GM19372 (cell line): ENCODE measurements around the gene AKT1S1.
"Not testable (repeated sequence)": the region's sequence is repeated elsewhere in the genome, so short reads cannot be mapped to it uniquely, and the experiment has no call there.

ENCODE experiments used
- ATAC-seq: cut with Tn5 transposase; IDR thresholded peaks from one replicate; pipeline ENCODE4 v1.9.1; 2021; ENCODE audit warnings: mild to moderate bottlenecking, low read depth, moderate library complexity; ENCODE audit not compliant: unreplicated experiment

Gene AKT1S1

DNA sequence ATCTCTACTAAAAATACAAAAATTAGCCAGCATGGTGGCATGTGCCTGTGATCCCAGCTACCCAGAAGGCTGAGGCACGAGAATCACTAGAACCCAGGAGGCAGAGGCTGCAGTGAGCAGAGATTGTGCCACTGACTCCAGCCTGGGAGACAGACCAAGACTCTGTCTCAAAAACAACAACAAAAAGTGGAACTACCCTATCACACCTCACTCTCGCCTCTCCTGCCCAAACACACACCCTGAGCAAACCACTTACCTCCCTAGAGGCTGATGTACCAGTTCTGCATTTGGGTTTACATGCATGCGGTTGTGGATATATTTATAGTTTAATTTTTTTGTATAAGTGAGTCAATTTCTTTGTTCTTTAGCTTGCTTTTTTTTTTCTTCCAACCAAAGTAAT lies 33.9 kb downstream of the AKT1S1 start:
- no peak for ATAC-seq

DNA sequence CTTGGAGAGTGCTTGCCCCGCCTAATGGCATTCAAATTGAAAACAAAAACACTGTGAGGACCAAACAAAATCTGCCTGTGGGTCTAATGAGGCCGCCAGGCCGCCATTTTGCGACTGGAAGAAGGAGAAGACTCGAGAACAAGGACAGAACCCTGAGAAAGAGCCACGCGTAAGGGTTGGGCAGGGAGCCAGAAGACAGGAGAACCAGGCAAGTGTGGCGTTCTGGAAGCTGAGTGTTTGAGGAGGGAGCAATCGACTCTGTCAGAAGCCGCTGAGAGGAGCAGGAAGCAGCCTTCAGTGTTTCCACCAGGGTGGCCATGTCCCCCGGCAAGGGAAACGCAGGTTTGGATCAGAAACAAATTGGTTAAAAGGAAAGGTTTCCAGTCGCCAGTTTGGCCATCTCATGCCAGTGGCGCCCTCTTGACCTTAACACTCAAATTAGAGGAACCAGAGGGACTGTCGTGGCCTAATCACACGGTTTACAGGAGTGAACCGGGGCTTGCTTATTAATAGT lies 36.4 kb downstream of the AKT1S1 start:
- no peak for ATAC-seq

DNA sequence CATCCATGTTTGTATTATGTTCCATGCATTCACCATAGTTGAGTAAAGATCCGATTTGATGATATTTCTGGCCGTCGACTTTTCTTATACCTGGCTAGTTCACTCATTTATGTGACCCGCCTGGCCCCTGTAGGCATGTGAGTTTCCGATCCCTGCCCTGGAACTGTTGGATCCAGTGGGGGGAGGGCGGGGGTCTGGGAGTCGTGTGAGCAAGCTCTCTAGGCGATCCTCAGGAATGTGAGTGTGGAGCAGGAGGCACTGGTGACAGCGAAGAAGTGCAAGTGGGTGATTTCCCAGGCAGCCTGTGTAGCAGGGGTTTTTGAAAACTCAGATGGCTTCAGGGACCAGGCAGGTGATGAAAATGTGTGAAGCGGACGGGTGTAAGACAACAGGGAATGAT lies 36.8 kb downstream of the AKT1S1 start:
- no peak for ATAC-seq

DNA sequence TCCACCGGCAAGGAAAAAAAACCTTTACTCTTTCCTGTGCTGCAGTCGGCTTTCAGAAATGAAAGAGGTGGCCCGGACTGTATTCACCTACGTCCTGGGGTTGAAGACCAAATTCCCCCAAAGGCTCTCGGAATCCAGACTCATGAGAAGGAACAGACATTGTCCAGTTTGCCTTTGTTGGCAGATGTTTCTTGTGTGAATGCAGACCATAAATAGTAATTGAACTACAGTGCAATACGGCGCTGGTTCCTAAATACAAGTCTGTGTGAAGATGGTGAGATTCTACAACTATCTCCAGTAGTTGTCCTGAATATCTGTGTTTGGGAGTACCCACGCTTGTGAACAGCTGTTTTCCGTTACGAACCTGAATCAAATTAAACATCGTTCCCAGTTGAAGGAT lies 37.4 kb downstream of the AKT1S1 start:
- ATAC-seq: no peak

DNA sequence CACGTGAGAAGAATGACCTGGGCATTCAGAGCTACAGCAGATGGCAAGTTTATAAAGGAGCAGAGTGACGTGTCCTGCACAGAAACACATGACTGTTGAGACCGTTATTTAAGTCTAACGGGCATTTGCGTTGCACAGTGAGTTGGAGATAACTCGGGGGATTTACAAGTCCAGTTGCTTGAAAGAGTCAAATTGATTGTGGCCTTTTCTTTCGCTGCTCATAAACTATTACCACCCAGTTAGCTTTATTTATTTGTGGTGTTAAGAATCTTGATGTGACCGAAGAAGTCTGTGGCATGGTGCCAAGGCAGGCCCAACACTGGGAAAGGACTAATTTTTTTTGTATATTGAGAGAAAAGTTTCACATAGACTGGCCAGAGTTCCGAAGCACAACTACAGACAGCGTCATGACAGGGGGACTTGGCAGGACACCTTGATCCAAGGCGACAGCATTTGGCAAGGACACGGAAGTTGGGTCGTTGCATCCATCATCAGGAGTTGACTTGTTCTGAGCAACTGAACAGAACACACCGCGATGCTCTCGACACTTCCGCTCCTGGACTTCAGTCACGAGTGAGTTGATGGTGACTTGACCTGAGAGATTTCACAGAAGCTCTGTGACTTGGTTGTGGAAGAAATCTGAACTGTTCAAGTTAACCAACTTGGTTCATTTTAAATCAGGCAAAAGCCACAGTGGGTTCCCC lies 38.1 kb downstream of the AKT1S1 start:
- no peak for ATAC-seq

DNA sequence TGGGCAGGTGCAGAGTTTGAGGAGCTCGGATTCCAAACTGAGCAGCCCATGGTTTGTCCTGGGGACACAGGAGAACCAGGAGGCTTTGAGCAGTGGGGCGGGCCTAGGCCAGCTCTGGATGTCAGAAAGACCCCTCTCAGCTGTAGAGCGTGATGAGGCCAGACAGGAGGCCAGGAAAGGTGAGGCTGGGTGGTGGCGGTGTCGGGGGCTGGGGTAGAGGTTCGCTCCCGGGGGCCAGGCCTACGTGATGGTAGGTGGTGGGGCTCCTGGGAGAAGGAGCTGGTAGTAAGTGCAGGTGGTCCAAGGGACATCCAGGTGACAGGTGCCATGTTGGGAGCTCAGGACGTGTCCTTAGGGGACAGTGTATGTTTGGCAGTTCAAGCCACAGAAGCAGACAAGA lies 39.7 kb downstream of the AKT1S1 start:
- no peak for ATAC-seq

DNA sequence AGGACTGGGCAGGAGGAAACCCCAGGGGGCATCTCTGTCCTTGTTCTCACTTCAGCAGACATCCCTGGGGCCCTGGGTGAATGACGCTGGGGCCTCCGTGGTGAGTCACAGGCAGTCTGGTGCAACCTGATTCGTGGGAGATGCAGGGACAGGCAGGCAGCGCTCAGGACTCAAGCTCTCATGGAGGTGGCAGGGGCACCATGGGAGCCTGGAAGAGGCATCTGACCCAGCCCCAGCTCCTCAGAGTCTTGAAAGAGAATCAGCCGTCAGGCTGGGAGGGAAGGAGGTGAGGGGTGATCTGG lies 40.2 kb downstream of the AKT1S1 start:
- ATAC-seq: no peak

DNA sequence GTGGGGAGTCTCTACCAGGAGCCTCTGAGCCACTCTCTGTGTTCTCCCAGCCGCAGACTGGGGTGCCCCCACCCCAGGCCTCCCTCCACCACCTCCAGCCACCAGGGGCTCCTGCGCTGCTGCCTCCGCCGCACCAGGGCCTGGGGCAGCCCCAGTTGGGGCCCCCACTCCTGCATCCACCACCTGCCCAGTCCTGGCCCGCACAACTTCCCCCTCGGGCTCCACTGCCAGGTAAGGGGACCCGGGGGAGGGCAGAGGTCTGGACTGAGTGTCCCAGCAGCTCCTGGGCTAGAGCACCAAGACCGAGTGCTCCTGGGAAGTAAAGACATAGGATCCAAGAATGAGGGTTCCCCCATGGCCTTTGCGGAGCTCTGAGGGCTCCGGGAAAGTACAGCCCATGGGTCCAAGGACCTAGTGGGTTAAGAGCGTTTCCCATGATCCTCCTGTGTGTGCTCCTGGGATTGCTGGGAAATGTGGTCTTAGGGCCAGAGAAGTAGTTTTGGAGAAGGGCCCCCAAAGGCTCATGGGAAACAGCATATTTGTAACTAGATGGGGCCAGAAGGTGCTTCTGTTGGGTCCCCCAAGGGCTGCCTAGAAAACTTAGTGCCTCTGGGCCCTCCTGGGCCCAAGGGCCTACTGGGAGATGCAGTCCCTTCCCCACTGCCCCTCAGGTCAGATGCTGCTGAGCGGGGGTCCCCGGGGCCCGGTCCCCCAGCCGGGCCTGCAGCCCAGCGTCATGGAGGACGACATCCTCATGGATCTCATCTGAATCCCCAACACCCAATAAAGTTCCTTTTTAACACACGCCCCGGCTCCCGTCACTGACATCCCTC lies 40.8 kb downstream of the AKT1S1 start:
- no peak for ATAC-seq

DNA sequence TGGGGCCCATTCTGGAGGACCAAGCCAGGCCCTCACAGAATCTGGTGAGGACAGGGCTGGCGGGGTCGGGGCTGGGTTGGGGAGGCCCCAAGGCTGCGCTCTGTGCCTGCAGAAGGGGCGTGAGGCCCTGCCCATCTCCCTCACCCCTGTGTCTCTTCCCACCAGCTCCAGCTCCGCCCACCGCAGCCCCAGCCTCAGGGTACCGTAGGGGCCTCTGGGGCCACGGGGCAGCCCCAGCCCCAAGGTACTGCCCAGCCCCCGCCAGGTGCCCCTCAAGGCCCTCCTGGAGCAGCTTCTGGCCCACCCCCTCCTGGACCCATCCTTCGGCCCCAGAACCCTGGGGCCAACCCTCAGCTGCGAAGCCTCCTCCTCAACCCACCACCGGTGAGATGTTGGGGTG lies 41.6 kb downstream of the AKT1S1 start:
- no peak for ATAC-seq

DNA sequence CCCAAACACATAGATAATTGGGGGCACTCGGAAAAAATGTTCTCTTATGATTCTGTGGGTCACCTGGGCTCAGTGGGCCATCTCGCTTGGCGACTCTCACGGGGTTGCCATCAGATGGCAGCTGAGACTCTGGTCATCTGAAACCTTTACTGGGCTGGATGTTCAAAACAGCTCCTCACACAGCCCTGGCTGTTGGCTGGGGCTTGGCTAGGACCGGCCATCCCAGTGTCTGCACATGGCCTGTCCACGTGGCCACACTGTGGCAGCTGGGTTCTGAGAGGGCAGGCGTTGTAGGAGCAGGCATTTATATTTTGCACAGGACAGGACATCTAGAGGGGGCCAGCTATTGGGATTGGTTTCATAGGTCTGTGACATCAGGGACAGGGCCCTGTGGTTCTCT lies 43.6 kb downstream of the AKT1S1 start:
- ATAC-seq: no peak

DNA sequence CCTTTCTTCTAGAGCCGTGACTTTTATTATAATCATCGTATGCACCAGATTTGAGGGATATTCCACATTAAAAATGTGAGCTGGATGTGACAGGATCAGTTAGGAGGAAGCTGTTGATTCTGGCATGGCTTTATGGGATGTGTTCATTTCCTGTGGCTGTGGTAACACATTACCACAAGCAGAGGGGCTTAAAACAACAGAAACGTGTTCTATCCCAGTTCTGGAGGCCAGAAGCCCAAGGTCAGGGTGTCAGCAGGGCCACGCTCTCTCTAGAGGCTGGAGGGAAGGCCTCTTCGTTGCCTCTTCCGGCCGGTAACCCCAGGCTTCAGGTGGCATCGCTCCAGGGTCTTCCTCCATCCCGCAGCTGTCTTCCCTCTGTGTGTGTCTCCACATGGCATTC lies 44.6 kb downstream of the AKT1S1 start:
- no peak for ATAC-seq

DNA sequence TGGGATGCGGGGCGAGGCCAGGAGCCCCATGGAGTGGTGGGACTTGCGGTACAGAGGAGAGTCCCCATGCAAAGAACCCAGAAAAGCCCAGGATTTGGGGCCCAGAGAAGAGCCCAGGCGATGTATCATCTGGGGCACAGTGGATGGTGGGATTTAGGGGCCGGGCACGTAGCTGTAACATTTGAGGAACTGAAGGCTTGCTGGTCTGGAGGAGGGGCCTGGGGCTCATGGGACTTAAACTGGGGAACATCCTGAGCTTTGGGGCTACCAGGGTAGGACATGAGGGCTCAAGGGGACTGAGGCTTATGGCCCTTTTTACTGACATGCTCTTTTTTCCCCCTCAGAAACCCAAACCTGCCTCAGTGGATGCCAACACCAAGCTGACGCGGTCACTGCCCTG lies 45.6 kb downstream of the AKT1S1 start:
- ATAC-seq: no peak

DNA sequence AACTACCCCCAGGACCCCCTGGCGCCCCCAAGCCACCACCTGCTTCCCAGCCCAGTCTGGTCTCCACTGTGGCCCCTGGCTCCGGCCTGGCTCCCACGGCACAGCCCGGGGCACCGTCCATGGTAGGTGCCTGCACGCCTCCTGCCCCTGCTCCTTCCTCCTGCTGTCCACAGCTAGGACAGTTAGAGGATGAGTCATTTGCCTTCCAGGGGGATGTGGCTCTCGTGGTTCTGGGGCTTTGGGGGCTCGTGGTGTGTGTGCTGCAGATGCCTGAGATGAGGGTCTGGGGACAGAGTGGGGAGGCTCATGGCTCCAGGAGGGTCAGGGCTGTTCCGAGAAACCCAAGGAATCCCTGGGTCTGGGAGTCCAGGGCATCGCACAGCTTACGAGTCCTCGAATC lies 46.4 kb downstream of the AKT1S1 start:
- ATAC-seq: no peak

DNA sequence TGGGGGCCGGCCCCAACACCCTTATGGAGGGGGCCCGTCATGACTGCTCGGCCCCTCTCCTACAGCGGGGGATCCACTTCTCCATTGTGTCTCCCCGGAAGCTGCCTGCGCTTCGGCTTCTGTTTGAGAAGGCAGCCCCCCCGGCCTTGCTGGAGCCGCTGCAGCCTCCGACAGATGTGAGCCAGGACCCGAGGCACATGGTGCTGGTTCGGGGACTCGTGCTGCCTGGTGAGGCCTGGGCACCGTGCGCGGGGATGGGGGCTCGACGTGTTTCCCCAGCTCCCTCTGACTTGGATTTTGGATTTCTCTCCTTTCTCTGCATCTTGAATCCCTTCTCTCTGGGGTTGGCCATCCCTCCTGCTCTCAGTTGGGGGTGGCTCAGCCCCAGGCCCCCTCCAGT lies 47.4 kb downstream of the AKT1S1 start:
- no peak for ATAC-seq

DNA sequence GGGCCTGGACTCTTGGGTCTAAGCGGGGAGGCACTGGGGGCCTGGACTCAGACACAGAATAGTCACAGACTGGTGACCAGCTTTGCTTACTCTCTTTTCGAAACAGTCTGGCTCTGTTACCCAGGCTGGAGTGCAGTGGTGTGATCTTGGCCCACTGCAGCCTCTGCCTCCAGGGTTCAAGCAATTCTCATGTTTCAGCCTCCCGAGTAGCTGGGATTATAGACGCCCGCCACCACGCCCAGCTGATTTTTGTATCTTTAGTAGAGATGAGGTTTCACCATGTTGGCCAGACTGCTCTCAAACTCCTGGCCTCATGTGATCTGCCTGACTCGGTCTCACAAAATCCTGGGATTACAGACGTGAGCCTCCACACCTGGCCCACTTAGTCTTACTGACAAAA lies 48.0 kb downstream of the AKT1S1 start:
- ATAC-seq: no peak

DNA sequence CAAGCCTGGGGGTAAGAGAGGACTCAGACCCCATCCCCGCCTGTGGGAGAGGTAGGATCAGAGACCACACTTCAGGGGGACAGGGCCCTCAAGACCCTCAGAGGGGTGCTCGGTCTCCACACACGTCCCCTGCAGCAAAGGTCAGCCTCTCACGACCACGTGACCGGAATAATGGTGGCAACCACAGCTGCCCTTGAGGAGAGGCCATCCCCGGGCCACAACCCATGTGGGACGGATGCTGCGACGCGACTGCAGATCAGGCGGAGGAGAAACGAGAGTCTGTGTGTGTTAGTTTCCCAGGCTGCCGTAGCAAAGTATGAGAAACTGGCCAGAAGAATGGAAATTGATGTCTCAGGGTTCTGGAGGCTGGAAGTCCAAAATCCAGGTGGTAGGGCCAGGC lies 50.1 kb downstream of the AKT1S1 start:
- ATAC-seq: no peak

DNA sequence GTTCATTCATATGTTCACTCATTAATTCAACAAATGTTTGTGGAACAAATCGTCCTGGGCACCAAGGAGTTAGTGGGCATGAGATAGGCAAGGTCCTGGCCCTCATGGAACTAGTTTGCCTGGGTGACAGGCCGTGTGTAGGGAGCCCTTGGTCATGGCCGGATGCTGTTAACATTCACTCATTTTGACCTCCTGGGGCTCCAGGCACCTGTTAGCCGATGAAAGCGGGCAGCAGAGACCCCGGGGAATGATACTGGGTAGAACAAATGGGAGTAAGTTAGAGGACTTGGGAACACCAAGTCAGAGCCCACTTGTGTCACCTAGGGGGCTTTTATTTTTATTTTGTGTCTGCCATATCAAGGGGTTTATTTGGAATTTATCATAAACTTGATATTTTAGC lies 52.5 kb downstream of the AKT1S1 start:
- ATAC-seq: no peak

DNA sequence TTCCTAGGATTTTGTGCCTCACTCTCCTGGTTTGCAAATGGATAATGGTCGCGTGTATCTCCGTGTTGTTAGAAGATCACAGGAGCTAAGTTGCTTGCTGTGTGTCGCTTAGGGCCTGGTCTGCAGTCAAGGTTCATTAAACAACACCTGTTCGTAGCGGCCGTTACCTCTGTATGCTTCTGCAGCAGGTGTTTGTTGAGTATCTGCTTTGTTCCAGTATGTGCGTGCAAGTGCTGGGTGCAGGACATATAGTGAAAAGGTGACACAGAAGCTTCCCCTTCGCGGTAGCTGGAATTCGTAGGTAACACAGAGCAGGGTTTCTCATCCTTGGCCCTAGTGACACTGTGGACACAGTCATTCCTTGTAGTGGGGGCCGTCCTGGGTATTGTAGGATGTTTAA lies 53.7 kb downstream of the AKT1S1 start:
- no peak for ATAC-seq

DNA sequence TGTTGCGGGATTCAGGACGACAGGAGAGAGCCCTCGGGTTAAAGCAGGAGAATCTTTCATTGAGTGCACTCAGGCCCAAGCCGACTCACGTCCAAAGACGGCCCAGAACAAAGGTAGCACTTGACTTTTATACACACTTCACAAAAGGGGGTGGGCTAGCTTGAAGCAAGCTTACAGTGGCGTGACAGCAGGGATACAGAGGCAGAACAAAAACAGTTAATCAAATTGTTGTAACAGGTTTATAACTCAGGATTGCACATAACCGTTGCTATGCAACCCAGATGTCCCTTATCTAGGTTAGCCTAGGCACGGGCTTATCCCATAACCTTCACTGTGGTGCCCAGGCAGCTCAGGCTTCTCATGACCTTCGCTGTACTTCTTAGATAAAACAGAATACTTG lies 57.0 kb downstream of the AKT1S1 start:
- no peak for ATAC-seq

DNA sequence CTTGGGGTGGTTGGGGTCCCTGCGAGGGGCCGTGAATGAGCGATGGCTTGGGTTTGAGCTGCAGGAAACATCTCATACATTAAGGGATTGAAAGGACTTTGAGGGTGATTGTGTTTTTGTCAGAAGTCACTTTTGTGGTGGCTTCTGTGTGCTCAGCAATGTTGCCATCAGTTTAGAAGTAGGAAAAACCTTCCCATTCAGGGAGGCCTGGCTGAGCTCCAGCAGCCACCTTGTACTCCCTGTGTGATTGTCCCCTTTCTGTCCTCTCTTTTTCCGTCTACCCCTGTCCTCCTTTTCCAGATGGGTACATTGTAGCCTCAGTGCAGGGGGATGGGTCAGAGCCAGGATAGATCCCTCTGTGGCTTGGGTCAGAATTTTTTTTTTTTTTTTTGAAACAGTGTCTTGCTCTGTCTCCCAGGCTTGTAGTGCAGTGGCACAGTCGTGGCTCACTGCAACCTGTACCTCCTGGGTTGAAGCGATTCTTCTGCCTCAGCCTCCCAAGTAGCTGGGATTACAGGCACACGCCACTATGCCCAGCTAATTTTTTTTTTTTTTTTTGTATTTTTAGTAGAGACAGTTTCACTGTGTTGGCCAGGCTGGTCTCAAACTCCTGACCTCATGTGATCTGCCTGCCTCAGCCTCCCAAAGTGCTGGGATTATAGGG lies 57.6 kb downstream of the AKT1S1 start:
- not testable (repeated sequence) for ATAC-seq
